ENCODE data around the gene NFIB.

DNA sequence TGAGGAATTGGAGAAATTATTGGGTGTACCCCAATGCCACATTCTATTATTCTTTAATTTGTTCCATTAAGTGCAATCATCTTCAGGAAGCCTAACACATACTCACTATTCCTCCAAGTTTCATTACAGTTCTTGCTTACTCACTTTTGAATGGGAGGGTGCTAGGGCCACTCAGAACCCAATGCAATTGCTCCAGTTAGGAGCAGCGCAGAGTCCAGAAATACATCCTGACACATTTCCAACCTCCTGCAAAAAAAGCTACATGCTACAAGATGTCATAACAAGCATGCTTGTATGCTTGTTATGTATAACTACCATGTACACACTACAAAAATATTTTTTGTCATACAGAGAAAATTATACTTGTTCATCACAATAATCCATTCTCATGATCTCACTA lies 27.8 kb downstream of the NFIB start:
- TF ChIP-seq POLR2AphosphoS5 (IDR thresholded peaks at IDR 0.05; ENCODE audit: low read depth, low read length) (no peak), NANOG (IDR thresholded peaks at IDR 0.05; ENCODE audit: insufficient read depth, low read depth, low read length, poor library complexity, severe bottlenecking) (no peak), SUZ12 (IDR thresholded peaks at IDR 0.05; ENCODE audit: low read length) (no peak), BACH1 (IDR thresholded peaks at IDR 0.05; ENCODE audit: low read length) (no peak), POLR2A (IDR thresholded peaks at IDR 0.05; ENCODE audit: control extremely low read depth in 1 of 2, low read depth in 2 of 2, low read length in 2 of 2) (no peak), SP1 (IDR thresholded peaks at IDR 0.05; ENCODE audit: low read depth, low read length) (no peak), TCF12 (IDR thresholded peaks at IDR 0.05; ENCODE audit: low read depth, low read length) (no peak), RXRA (IDR thresholded peaks at IDR 0.05; ENCODE audit: insufficient read depth, low read depth, low read length) (no peak)
